Testis (tissue), 2 donors: ENCODE data around the gene PLRG1.

Experiments used
- POLR2A ChIP-seq: fragments of 450-650 bp; IDR thresholded peaks from one replicate; pipeline ENCODE4 v1.6.1; 2017; ENCODE audit warnings: antibody characterized with exemption, mild to moderate bottlenecking, moderate library complexity
- TF ChIP-seq, protein P1 (sequence below), 3 experiments: fragments of 450-650 bp in 2 of 3; fragments of 200-600 bp in 1 of 3; sonication (generic) in 1 of 3; IDR thresholded peaks; one replicate each; pipeline ENCODE4 v1.5.1; 2016 to 2019; ENCODE audit warnings: antibody characterized with exemption in 3 of 3, mild to moderate bottlenecking in 2 of 3, moderate library complexity in 1 of 3

DNA sequence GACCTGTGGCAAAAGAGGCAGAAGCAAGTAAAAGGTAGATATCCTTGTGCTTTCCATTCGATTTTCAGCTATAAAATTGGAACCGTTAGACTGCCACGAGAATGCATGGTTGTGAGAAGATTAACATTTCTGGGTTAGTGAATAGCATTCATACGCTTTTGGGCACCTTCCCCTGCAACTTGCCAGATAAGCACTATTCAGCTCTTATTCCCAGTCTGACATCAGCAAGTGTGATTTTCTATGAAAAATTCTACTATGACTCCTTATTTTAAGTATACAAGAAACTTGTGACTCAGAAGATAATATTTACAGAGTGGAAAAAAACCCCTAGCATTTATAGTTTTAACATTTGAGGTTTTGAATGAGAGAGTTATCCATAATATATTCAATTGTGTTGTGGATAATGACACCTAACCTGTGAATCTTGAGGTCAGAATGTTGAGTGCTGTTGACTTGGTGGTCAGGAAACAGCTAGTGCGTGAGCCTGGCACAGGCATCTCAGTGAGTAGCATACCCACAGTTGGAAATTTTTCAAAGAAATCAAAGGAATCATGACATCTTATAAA, 16.5 kb upstream of the PLRG1 start:
- TF ChIP-seq, protein P1, sequence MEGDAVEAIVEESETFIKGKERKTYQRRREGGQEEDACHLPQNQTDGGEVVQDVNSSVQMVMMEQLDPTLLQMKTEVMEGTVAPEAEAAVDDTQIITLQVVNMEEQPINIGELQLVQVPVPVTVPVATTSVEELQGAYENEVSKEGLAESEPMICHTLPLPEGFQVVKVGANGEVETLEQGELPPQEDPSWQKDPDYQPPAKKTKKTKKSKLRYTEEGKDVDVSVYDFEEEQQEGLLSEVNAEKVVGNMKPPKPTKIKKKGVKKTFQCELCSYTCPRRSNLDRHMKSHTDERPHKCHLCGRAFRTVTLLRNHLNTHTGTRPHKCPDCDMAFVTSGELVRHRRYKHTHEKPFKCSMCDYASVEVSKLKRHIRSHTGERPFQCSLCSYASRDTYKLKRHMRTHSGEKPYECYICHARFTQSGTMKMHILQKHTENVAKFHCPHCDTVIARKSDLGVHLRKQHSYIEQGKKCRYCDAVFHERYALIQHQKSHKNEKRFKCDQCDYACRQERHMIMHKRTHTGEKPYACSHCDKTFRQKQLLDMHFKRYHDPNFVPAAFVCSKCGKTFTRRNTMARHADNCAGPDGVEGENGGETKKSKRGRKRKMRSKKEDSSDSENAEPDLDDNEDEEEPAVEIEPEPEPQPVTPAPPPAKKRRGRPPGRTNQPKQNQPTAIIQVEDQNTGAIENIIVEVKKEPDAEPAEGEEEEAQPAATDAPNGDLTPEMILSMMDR (IDR thresholded peaks at IDR 0.05) = no peak
- TF ChIP-seq POLR2A = no peak
